CD4-positive, alpha-beta T cell (primary cell): ENCODE results near the gene ASPA. TPM values are rescaled to one million over a fixed set of nuclear protein-coding genes. Genes with fewer than 3 reads are reported as not detected.

Experiments used
- ATAC-seq: fragments of 200-7000 bp; cut with Tn5 transposase; one replicate; pipeline ENCODE4 v1.10.0; 2022; ENCODE audit warnings: mild to moderate bottlenecking; ENCODE audit not compliant: poor library complexity
- CTCF ChIA-PET: fragments of 350-600 bp; sonication (Branson Sonifier 250); formaldehyde crosslinking; loops from one replicate; lab custom pipeline; 2021; ENCODE audit warnings: antibody characterized with exemption, inconsistent platforms; lab: Charles Lee
- POLR2A ChIA-PET: fragments of 350-600 bp; sonication (Branson Sonifier 250); formaldehyde crosslinking; loops from one replicate; lab custom pipeline; 2021; ENCODE audit warnings: antibody characterized with exemption, inconsistent platforms; lab: Charles Lee
- DNase-seq, 14 experiments: peaks; one replicate each; pipeline ENCODE4 v3.0.0-alpha.2; 2013 to 2020; ENCODE audit warnings: mixed read lengths in 2 of 14
- H3K27ac ChIP-seq, 2 donors: one replicate each; pipeline versions ENCODE4 v1.5.1 to v1.7.0; 2013; ENCODE audit warnings: low read length in 2 of 2, low read depth in 1 of 2, mild to moderate bottlenecking in 1 of 2
- H3K27me3 ChIP-seq, 2 experiments: 1 replicate in 1 of 2; 2 replicates in 1 of 2; pipeline versions ENCODE4 v1.6.1 to v1.7.0; 2013; ENCODE audit warnings: low read length in 2 of 2, control low read depth in 1 of 2, mild to moderate bottlenecking in 1 of 2, moderate library complexity in 1 of 2; ENCODE audit not compliant: insufficient read depth in 2 of 2, control insufficient read depth in 1 of 2
- H3K36me3 ChIP-seq: one replicate; pipeline ENCODE4 v1.6.1; 2013; ENCODE audit warnings: low read length, control low read depth; ENCODE audit not compliant: insufficient read depth
- H3K4me1 ChIP-seq: one replicate; pipeline ENCODE4 v1.6.1; 2013; ENCODE audit warnings: low read length, control low read depth; ENCODE audit not compliant: insufficient read depth
- H3K4me3 ChIP-seq: one replicate; pipeline ENCODE4 v1.5.1; 2013; ENCODE audit warnings: mild to moderate bottlenecking, low read length, moderate library complexity
- H3K9me3 ChIP-seq, 2 experiments: 1 replicate in 1 of 2; 2 replicates in 1 of 2; pipeline versions ENCODE4 v1.6.1 to v1.7.0; 2013; ENCODE audit warnings: low read length in 2 of 2, mild to moderate bottlenecking in 2 of 2, control low read depth in 1 of 2, moderate library complexity in 1 of 2; ENCODE audit not compliant: control insufficient read depth in 1 of 2, insufficient read depth in 1 of 2
- H3K27ac Mint-ChIP-seq: one replicate; pipeline ENCODE4 v1.8.0; 2020; ENCODE audit warnings: mixed read lengths
- H3K27me3 Mint-ChIP-seq: one replicate; pipeline ENCODE4 v1.8.0; 2021; ENCODE audit warnings: mixed read lengths
- H3K36me3 Mint-ChIP-seq: one replicate; pipeline ENCODE4 v1.8.0; 2021; ENCODE audit warnings: low read depth, mixed read lengths
- H3K4me1 Mint-ChIP-seq: one replicate; pipeline ENCODE4 v1.8.0; 2021; ENCODE audit warnings: low read depth, mixed read lengths
- H3K4me3 Mint-ChIP-seq: one replicate; pipeline ENCODE4 v1.8.0; 2020; ENCODE audit warnings: mild to moderate bottlenecking, mixed read lengths
- H3K9me3 Mint-ChIP-seq: one replicate; pipeline ENCODE4 v1.8.0; 2020; ENCODE audit warnings: mixed read lengths
- intact Hi-C, 2 experiments: fragments of 100-400 bp; cut with DNase I in 1 of 2; cut with micrococcal nuclease in 1 of 2; formaldehyde crosslinking; loops; one replicate each; pipeline versions ENCODE4 v1.15.1 to v1.9.0; 2023 to 2025; cut with DNase I, micrococcal nuclease
- total RNA-seq, 174 experiments: library from RNA in 2 of 174; stranded (reverse) in 2 of 174; gene quantifications; one replicate each; pipeline ENCODE4 v1.2.3 and lab custom pipeline; 2021 to 2026
- TF ChIP-seq, protein P1 (sequence below): fragments of 200-600 bp; IDR thresholded peaks from one replicate; pipeline ENCODE4 v1.8.0; 2022; ENCODE audit warnings: antibody characterized with exemption, mild to moderate bottlenecking

Gene ASPA
- total RNA-seq, 2 experiments from 2014 or later, result not detected

DNA sequence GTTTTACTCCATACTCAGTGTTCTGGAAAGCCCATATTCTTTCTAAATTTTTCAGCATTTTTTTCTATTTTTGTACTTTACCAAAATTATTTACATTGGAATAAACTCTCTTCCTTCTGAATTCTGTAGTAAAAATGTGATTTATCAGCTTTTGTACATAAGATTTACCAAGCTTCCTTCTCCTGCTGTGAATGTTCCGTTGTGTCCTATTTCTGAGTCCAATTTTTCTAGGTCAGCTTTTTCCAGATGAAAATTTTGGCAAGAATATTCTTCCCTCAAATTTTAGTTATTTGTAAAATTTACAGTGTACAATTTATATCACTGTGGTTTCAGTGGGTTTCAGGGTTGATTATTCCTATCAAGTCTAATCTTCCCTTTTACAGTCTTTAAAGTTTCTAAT lies 27.5 kb downstream of the ASPA start:
- DNase-seq, result no peak
- no peak overlapping the region for H3K4me3 Mint-ChIP-seq

DNA sequence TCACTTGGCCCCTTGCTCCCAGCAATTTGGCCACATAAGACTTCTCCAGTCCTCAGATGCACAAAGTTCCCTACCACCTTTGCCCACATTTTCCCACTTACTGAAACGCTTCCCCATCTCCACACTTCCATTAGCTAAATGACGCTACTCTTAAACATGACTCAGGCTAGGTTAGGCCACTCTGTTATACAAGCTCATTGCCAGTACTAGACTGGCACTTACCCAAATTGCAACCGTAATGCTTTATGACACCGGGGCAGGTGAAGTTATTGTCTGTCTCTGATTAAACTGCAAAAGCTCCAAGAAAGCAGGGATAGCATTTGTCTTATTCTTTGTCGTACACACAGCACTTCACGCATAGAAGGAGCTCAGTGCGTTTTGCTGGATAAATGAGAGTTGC lies 29.2 kb downstream of the ASPA start:
- Histone ChIP-seq H3K4me1 (no peaks in the 10 kb centered on the region), H3K27me3 (no peaks in the 10 kb centered on the region), H3K4me3 (no peak overlapping the region), H3K27ac (no peak overlapping the region), H3K36me3 (no peaks in the 10 kb centered on the region), H3K9me3 (peaks cover 0 to 3% of the 10 kb centered on the region in 2 experiments)
- Mint-ChIP-seq H3K36me3 (no peaks in the 10 kb centered on the region), H3K27me3 (peaks cover 7% of the 10 kb centered on the region), H3K9me3 (peaks cover 1% of the 10 kb centered on the region), H3K4me1 (no peaks in the 10 kb centered on the region), H3K4me3 (no peak overlapping the region), H3K27ac (no peak overlapping the region)
- TF ChIP-seq, protein P1, sequence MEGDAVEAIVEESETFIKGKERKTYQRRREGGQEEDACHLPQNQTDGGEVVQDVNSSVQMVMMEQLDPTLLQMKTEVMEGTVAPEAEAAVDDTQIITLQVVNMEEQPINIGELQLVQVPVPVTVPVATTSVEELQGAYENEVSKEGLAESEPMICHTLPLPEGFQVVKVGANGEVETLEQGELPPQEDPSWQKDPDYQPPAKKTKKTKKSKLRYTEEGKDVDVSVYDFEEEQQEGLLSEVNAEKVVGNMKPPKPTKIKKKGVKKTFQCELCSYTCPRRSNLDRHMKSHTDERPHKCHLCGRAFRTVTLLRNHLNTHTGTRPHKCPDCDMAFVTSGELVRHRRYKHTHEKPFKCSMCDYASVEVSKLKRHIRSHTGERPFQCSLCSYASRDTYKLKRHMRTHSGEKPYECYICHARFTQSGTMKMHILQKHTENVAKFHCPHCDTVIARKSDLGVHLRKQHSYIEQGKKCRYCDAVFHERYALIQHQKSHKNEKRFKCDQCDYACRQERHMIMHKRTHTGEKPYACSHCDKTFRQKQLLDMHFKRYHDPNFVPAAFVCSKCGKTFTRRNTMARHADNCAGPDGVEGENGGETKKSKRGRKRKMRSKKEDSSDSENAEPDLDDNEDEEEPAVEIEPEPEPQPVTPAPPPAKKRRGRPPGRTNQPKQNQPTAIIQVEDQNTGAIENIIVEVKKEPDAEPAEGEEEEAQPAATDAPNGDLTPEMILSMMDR, result no peak
- POLR2A ChIA-PET, result no interaction called here
- intact Hi-C loops, result no loop called here
- ATAC-seq (no peak), DNase-seq (no peak)
- CTCF ChIA-PET, result no interaction called here

More for the DNA sequence above, 27.5 kb downstream of the ASPA start:
- peaks cover 1% of the 10 kb centered on the region for H3K9me3 Mint-ChIP-seq
- Histone ChIP-seq H3K4me3 (no peak overlapping the region), H3K36me3 (no peaks in the 10 kb centered on the region), H3K9me3 (peaks cover 0 to 3% of the 10 kb centered on the region in 2 experiments), H3K27me3 (peaks cover 0 to 1% of the 10 kb centered on the region in 2 experiments), H3K4me1 (no peaks in the 10 kb centered on the region), H3K27ac (no peak overlapping the region)
- POLR2A ChIA-PET, result no interaction called here
- H3K4me1 Mint-ChIP-seq, result no peaks in the 10 kb centered on the region
- ATAC-seq, result no peak
- peaks cover 7% of the 10 kb centered on the region for H3K27me3 Mint-ChIP-seq
- no peaks in the 10 kb centered on the region for H3K36me3 Mint-ChIP-seq
- CTCF ChIA-PET, result no interaction called here
- H3K27ac Mint-ChIP-seq, result no peak overlapping the region
- intact Hi-C loops, result no loop called here
- TF ChIP-seq, protein P1, result no peak

DNA sequence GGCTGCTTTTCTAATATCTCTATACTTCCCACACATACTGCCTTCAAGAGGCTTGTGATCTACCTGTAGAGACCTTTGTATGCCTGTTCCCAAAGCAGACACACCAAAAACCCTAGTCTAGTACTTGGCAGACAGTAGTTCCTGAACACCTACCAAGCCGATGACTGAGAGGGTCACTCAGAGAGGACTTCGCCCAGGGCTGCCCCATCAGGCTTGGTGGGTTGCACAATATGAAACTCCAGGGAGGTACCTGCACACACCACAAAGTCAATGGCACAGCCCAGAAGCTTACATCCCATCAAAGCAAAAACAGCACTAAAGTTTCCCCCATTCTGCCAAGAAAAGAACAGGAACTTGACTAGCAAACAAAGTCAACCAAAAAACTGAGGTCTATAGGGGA lies 30.3 kb downstream of the ASPA start:
- ChIA-PET POLR2A (no interaction called here), CTCF (no interaction called here)
- DNase-seq, result no peak
- Histone ChIP-seq H3K27me3 (no peaks in the 10 kb centered on the region), H3K9me3 (no peaks in the 10 kb centered on the region), H3K36me3 (no peaks in the 10 kb centered on the region), H3K27ac (no peak overlapping the region), H3K4me3 (no peak overlapping the region), H3K4me1 (no peaks in the 10 kb centered on the region)
- Mint-ChIP-seq H3K4me3 (no peak overlapping the region), H3K27me3 (peaks cover 7% of the 10 kb centered on the region), H3K9me3 (peaks cover 1% of the 10 kb centered on the region), H3K27ac (no peak overlapping the region), H3K4me1 (no peaks in the 10 kb centered on the region), H3K36me3 (no peaks in the 10 kb centered on the region)
- intact Hi-C loops, result no loop called here
- TF ChIP-seq, protein P1, result no peak
- no peak for ATAC-seq
